IPS DF 6.9 (cell line): ENCODE measurements around the gene TMEM14C.

Experiments
- DNase-seq: peaks from one replicate; pipeline ENCODE4 v3.0.0-alpha.2; 2013; ENCODE audit warnings: low read depth, low spot score
- H3K27ac ChIP-seq: one replicate; pipeline ENCODE4 v1.5.1; 2013; ENCODE audit warnings: low read length, control low read depth
- H3K27me3 ChIP-seq: 2 replicates; pipeline ENCODE4 v1.6.1; 2013; ENCODE audit warnings: mild to moderate bottlenecking, low read length; ENCODE audit not compliant: control insufficient read depth, insufficient read depth
- H3K36me3 ChIP-seq: 2 replicates; pipeline ENCODE4 v1.6.1; 2013; ENCODE audit warnings: low read length; ENCODE audit not compliant: control insufficient read depth, insufficient read depth
- H3K4me1 ChIP-seq: 2 replicates; pipeline ENCODE4 v1.6.1; 2013; ENCODE audit warnings: low read length; ENCODE audit not compliant: control insufficient read depth, insufficient read depth
- H3K4me3 ChIP-seq: 2 replicates; pipeline ENCODE4 v1.5.1; 2013; ENCODE audit warnings: mild to moderate bottlenecking, low read length
- H3K9me3 ChIP-seq: 2 replicates; pipeline ENCODE4 v1.6.1; 2013; ENCODE audit warnings: low read length, inconsistent platforms; ENCODE audit not compliant: control insufficient read depth, insufficient read depth
- whole genome bisulfite sequencing: extraction: QIAGEN DNeasy Blood & Tissue Kit; methylation state at CpG from one replicate; pipeline ENCODE4 v1.1.7; 2013; ENCODE audit warnings: mixed read lengths, missing lambda C conversion rate; ENCODE audit not compliant: insufficient read length, insufficient coverage; 5-methylcytosine and 5-hydroxymethylcytosine counted together

The TMEM14C gene

GRCh38 chr6:10722820-10723566, at the start of gene TMEM14C:
Gene TMEM14C (plus strand): TSS chr6:10723070. CDS start chr6:10724614, 1,544 bp downstream.
- H3K27ac ChIP-seq = no peak within 1 kb of the TSS
- H3K27me3 ChIP-seq = no peaks in the 10 kb centered on the region
- peaks cover 2% of the 10 kb centered on the region; the same call in 1 of the 2 replicates for H3K4me1 ChIP-seq
- peaks cover 2% of the 10 kb centered on the region; the same call in 1 of the 2 replicates for H3K9me3 ChIP-seq
- peak; percentile 95 for DNase-seq
- H3K4me3 ChIP-seq = peak within 1 kb of the TSS; percentile 53; the same call in 1 of the 2 replicates
- H3K36me3 ChIP-seq = peaks cover 5% of the 10 kb centered on the region
- no CpG with 5 or more reads among the region's 55 CpGs for WGBS

DNA sequence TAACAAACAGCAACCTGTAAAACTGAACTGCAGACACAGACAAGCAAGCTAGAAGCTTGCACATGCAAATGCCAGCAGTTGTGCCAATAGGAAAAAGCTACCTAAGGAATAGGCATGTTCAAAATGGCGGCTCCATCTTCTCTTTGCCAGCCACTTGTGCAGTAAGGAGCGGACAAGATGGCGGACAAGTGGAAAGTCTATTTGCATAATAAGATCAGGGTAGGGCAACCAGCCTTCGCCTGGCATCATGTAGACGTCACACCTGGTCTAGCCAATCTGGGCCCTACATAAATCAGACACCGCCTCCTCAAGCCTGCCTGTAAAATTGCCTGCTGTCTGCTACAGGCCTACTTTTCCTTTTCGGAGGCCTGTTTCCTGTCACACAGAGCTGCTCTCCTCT, 46.5 kb upstream of the TMEM14C start:
- WGBS = no CpG with 5 or more reads among the region's 7 CpGs
- Histone ChIP-seq H3K27me3 (no peaks in the 10 kb centered on the region), H3K27ac (no peak overlapping the region), H3K9me3 (no peaks in the 10 kb centered on the region), H3K4me3 (no peak overlapping the region), H3K4me1 (no peaks in the 10 kb centered on the region), H3K36me3 (no peaks in the 10 kb centered on the region)
- DNase-seq = no peak

- no peaks in the 10 kb centered on the region for H3K27me3 ChIP-seq
- H3K27ac ChIP-seq = no peak overlapping the region
- H3K9me3 ChIP-seq = no peaks in the 10 kb centered on the region
- H3K4me3 ChIP-seq = no peak overlapping the region
- H3K4me1 ChIP-seq = no peaks in the 10 kb centered on the region
- no CpG with 5 or more reads among the region's 4 CpGs for WGBS
- H3K36me3 ChIP-seq = no peaks in the 10 kb centered on the region
- no peak for DNase-seq
Observed at GRCh38 chr6:10678456-10678855, 44.4 kb upstream of the TMEM14C start.

DNA sequence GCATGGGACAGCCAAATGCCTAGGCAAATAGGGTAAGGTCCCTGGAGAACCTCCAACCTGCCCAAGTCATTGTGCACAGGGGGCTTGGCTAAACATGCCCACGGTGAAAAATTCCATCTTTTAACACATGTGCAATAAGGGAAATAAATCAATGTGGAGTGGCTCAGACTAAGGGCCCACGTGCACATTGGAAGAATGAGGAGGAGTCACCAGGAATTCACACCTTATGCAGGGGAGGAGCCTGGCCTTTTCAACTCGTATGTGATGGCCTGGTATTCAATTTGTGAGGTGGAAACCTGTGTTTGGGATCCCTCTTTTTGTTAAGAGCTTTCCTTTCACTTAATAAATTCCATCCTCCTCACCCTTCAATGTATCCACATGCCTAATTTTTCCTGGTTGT, 41.1 kb upstream of the TMEM14C start:
- Histone ChIP-seq H3K4me3 (no peak overlapping the region), H3K36me3 (no peaks in the 10 kb centered on the region), H3K27ac (no peak overlapping the region), H3K4me1 (no peaks in the 10 kb centered on the region), H3K27me3 (no peaks in the 10 kb centered on the region), H3K9me3 (no peaks in the 10 kb centered on the region)
- no peak for DNase-seq
- WGBS = no CpG with 5 or more reads among the region's 3 CpGs

DNA sequence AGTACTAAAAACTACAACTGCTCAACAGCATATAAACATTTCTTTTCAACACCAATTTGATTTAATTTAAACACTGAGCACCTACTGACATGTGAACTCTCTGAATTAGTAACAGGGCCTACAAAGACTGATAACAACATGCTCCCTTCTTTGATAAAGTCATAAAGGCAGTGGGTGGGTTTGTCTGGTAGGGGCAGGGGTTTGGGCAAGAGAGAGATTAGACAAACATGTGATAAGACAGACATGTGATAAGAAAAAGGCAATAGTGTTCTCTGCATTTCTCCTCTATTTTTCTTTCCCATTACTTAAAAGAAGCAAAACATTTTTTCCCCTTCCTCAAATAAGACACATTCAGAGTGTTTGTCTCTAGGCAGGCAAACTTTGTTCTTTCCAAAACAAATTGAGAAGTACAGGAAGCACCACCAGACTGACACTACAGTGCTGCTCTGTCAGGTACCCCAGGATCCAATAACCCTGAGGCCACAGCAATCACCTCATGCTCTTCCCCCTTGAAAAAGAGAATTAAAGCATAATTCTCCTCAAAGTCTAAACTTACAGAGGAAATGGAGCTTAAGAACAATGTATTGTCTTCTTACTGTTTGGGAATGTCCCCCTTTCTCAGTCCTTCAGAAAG, 40.4 kb upstream of the TMEM14C start:
- Histone ChIP-seq H3K27ac (no peak overlapping the region), H3K27me3 (no peaks in the 10 kb centered on the region), H3K9me3 (no peaks in the 10 kb centered on the region), H3K4me1 (no peaks in the 10 kb centered on the region), H3K4me3 (no peak overlapping the region), H3K36me3 (no peaks in the 10 kb centered on the region)
- no peak for DNase-seq

- no peak overlapping the region for H3K27ac ChIP-seq
- DNase-seq = no peak
- WGBS = no CpG with 5 or more reads among the region's 5 CpGs
- no peak overlapping the region for H3K4me3 ChIP-seq
- H3K4me1 ChIP-seq = no peaks in the 10 kb centered on the region
- H3K9me3 ChIP-seq = no peaks in the 10 kb centered on the region
- no peaks in the 10 kb centered on the region for H3K27me3 ChIP-seq
- H3K36me3 ChIP-seq = no peaks in the 10 kb centered on the region
Observed at GRCh38 chr6:10684618-10685017, 38.3 kb upstream of the TMEM14C start.

- no peaks in the 10 kb centered on the region for H3K4me1 ChIP-seq
- DNase-seq = no peak
- H3K27me3 ChIP-seq = no peaks in the 10 kb centered on the region
- no peaks in the 10 kb centered on the region for H3K36me3 ChIP-seq
- no CpG with 5 or more reads among the region's 3 CpGs for WGBS
- no peak overlapping the region for H3K4me3 ChIP-seq
- H3K9me3 ChIP-seq = no peaks in the 10 kb centered on the region
- H3K27ac ChIP-seq = no peak overlapping the region
Observed at GRCh38 chr6:10685092-10685915, 37.6 kb upstream of the TMEM14C start.

DNA sequence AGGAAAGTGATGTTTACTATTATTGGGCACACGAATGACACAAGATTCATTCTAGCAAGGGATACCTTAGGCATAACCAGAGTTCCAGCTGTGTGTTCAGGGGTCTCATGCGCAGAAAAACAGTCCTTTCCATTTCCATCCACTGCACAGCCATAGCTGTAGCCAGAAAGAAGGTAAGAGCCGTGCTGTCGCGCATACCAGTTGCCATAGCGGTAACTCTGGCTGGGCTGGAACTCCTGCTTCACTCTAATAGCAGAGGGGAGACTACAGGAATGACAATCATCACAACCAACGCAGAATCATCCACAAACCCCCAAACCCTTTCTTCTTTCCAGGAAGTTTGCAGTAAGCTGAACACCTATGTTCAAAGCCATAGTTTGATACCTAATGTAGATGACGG, 36.0 kb upstream of the TMEM14C start:
- no peak for DNase-seq
- Histone ChIP-seq H3K36me3 (no peaks in the 10 kb centered on the region), H3K4me1 (no peaks in the 10 kb centered on the region), H3K27me3 (no peaks in the 10 kb centered on the region), H3K9me3 (no peaks in the 10 kb centered on the region), H3K4me3 (no peak overlapping the region), H3K27ac (no peak overlapping the region)
- no CpG with 5 or more reads among the region's 8 CpGs for WGBS

DNA sequence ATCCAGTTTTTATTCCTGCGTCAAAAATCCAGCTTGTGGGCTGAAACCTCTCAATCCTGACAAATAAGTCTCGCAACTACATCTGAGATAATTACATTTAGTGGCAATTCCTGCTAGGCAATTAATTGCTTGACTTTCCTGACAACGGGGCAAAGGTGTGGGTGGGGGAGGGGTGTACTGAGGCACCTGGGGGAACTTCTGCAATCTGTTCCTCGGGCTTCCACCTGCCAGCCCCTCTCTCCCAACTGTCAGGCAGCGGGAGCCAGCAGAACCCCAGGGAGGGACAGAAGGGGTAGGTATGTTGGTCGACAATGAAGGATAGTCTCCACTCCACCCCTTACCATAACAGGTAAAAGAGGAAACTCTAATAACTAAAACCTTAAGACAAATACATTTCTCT, 35.3 kb upstream of the TMEM14C start:
- H3K27ac ChIP-seq = no peak overlapping the region
- no peaks in the 10 kb centered on the region for H3K36me3 ChIP-seq
- no peak overlapping the region for H3K4me3 ChIP-seq
- no peaks in the 10 kb centered on the region for H3K9me3 ChIP-seq
- WGBS = no CpG with 5 or more reads among the region's 6 CpGs
- no peak for DNase-seq
- no peaks in the 10 kb centered on the region for H3K27me3 ChIP-seq
- no peaks in the 10 kb centered on the region for H3K4me1 ChIP-seq

- DNase-seq = no peak
- H3K27ac ChIP-seq = no peak overlapping the region
- no peak overlapping the region for H3K4me3 ChIP-seq
Observed at GRCh38 chr6:10690651-10691445, 32.0 kb upstream of the TMEM14C start.

More at GRCh38 chr6:10690651-10691445, 32.0 kb upstream of the TMEM14C start:
- Histone ChIP-seq H3K27me3 (no peaks in the 10 kb centered on the region), H3K9me3 (no peaks in the 10 kb centered on the region), H3K4me1 (no peaks in the 10 kb centered on the region; the same call in 1 of the 2 replicates), H3K36me3 (no peaks in the 10 kb centered on the region)
- no CpG with 5 or more reads among the region's 15 CpGs for WGBS
